HG03469 (cell line): Measurements from ENCODE around the gene SLC29A2.

Experiments used
- ATAC-seq: cut with Tn5 transposase; IDR thresholded peaks from one replicate; pipeline ENCODE4 v1.9.1; 2021; ENCODE audit warnings: mild to moderate bottlenecking, moderate library complexity, moderate number of reproducible peaks; ENCODE audit not compliant: unreplicated experiment

Gene SLC29A2

DNA sequence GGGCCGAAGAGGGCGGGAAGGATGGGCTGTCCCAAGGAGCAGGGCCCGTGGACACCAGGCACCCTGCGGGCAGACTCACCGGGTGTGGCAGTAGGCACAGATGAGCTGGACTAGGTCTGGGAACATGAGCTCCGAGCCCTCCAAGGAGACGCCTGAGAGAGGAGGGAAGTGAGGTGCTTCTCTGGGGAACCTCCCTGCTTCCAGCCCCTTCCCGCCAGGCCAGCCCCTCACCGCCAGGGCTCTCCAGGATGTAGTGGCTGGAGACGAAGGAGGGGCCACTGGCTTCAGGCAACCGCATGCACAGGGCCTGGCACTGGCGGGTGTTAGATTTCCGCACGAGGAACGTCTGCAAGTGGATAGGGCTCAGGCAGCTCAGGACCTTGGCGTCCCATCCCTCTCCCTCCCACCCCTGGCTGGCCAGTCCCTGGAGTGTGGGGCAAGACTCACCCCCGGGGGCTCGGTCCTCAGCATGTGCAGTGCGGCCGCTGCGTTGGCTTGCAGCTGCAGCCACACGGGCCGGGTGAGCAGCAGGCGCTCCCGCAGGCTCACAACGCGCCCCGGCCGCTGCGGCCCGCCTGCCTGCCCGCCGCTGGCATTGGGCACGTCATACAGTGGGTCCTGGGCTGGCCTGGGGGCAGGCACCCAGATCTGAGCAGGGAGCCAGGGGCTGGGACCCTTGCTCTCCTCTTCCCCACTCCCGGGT, 35.9 kb downstream of the SLC29A2 start:
- no peak for ATAC-seq

DNA sequence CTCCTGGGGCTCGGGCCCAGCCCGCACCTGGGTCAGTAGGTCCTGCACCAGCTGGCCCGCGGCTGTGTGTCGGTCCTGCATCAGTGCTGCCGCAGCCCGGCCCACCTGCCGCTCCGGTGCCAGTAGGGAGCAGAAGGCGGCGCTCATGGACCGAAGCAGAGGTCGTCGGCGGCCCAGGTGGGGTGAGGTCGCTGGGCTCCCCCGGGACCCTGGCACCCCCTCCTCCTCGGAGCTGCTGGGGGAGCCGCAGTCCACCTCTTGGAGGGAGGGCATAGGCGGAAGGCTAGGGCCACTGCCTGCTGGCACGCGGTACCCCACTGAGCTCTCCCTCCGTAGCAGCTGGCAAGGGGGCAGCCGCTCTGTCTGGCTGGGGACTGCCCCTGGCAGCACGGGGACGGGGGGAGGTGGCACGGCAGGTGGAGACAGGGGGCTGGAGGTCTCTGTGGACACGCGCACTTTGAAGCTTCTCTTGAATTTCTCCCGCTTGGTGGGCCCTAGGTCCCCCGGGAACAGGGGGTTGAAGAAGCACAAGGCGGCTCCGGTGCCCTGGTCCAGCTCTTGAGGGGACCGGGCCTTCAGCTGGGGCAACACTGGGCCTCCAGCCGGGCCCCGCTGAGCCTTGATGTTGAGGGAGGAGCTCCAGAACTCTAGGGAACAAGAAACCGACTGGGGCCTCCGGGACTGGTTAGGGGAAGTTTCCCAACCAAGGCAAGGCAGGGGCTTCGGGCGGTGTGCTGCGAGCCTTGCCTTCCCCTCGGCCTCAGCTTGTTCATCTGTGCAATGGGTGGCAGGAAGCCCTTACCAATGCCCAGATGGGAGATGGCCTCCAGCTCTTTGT, 36.7 kb downstream of the SLC29A2 start:
- no peak for ATAC-seq

DNA sequence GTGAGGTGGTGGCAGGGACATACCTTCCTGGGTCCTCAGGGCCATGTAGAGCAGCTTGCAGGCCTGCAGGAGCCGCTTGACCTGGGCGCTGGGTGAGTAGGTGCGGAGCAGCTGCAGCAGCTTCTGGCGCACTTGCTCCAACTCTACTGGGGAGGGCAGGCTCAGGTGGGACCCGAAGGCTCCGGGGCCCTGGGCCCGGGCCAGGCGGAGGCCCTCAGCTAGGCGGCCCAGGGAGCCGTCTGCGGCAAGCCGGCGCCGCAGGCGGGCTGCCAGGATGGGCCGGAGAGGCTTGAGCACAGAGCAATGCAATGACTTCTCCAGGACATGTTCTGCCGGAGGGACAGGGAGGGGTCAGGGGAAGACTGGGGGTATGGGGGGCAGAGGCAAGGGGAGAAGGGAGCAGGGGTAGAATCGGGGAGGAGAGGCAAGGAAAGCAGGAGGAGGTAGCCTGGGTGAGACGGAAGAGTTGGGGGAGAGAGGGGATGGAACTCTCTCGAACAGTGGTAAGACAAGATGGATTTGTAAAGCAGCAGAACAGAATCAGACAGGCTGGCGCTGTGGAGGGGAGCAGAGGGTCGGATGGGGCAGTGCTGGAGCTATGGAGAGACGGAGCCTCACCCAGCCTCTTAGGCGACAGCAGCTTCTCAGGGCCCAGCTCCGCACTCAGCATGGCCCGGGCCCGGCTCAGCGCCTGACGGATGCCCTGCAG, 37.5 kb downstream of the SLC29A2 start:
- no peak for ATAC-seq

DNA sequence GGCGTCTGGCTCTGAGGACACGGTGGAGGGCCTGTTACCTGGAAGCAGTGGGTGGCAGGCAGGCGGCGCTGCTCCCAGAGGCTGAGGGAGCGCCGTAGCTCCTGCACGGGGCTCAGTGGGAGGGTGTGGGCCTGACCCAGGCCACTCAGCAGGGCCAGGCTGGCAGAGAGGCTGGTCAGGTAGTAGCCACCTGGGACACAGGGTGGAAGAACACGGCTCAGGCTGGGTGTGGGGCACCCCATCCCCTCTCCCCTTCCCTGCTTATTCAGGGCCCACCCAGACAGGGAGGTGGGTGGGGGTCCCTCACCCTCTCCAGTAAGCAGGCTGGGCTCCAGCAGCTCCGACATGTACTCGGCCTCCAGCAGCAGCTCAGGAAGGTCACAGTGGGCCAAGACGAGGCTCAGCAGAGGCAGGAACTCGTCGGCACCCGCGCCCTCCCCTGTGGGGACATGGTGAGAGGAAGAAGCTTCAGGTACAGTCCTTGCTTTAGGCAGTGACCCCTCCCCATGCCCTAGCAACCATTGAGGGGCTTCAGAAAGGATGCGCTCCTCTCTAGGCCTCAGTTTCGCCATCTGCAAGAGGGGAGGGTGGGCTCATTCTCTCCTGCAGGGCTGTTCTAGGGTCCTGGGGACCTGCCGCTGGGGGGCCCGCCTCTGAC, 38.2 kb downstream of the SLC29A2 start:
- no peak for ATAC-seq

DNA sequence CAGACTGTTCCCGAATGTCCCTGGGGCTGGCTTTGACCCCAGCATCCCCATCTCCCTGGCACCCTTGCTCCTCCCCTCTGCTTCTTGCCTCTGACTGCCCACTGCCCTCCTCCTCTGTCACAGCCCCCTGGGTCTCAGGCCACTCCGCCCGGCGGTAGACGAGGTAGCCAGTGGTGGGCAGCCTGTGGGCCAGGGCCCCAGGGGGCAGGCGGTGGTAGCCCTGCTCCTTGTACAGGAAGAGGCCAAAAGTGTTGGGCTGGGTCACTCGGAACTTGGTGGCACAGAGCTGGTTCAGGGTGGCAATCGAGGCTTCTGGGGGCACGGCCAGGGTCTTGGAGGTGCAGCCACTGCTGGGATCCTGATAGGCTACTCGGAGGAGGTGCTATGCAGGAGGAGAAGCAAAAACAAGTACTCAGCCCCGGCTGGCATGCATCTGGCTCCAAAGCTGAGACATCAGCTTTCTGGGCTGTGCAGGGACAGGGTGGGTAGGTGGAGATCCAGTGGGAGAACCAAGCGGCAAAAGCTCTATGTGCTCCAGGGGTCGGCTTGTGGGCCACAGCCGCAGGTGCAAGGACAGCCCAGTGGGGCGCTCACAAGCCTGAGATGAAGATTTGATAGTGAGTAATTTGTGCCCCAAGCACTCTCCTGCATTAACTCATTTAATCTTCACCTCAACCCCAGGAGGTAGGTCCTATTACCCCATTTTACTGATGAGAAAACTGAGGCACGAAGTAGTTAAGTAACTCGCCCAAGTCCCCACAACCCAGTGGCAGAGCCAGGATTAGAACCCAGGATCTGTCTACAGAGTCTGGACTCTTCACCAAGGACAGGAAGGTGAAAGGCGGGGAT, 39.0 kb downstream of the SLC29A2 start:
- no peak for ATAC-seq

DNA sequence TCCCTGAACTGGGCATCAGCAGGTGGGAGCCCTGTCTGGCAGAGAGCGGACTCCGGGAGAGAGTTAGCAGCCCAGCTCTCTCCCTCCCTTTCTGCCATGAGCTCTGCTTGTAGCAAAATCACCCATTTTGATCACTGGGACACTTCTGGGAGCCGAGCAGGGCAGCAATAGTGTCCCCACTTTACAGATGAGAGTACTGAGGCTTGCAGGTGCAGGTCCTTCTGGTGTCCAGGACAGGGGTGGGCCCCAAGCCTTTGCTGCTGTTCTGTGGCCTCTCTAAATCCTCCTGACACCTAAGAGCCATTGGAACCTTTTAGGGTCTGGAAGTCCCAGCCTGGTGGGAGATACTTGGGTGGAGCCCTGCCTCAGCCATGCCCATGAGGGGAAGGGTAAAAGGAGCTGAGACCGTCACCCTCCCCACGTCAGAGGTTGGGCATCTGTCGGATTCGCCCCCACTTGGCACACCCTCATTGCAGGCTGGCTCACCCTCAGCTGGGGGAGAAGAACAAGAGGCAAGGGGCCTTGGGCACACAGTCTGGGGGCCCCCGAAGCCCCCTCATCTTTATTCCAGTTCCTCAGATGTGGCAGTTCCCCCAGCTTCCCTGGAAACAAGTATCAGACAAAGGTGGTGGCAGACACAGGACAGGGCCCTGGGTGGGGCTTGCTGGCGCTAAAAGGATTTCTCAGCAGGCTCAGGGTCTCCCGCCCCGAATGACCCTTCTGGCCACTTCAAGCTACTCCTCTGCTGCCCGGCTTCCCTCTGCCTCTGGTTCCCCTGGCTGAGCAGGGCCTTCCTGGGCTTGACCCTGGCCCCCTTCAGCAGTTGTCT, 39.8 kb downstream of the SLC29A2 start:
- no peak for ATAC-seq

DNA sequence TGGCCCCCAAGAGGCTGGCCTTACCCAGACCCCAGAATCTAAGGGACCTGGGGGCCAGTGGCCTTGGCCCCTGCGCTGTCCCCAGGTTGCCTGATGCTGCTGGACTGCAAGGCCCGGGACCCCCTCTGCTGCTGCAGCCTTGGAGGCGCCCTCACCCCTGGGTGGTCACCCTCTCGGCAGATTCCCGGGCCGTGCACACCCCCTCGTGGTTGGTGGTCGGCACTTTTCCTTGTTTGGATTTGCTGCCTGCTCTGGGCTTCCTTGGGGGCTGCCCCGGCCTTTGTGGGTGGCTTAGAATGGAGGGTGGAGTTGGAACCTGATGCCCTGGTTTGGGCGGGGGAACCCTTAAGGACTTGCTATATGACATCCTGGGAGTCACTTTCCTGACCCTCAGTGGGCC, 40.6 kb downstream of the SLC29A2 start:
- no peak for ATAC-seq

DNA sequence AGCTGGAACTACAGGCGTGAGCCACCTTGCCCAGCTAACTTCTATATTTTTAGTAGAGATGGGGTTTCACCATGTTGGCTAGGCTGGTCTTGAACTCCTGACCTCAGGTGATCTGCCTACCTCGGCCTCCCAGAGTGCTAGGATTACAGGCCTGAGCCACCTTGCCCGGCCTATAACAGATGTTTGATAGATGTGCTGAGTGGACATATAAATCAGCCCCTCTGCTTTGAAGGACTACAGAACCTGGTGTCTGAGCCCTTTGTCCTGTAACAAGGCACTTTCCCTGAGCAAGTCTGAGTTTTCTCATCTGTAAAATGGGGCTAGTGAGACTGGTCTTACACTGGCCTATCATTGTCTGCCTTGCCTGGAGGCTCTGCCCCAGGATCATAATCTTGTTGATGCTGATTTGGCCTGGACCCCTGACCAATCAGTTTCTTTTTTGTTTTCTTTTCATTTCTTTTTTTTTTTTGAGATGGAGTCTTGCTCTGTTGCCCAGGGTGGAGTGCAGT, 42.3 kb downstream of the SLC29A2 start:
- ATAC-seq = no peak

DNA sequence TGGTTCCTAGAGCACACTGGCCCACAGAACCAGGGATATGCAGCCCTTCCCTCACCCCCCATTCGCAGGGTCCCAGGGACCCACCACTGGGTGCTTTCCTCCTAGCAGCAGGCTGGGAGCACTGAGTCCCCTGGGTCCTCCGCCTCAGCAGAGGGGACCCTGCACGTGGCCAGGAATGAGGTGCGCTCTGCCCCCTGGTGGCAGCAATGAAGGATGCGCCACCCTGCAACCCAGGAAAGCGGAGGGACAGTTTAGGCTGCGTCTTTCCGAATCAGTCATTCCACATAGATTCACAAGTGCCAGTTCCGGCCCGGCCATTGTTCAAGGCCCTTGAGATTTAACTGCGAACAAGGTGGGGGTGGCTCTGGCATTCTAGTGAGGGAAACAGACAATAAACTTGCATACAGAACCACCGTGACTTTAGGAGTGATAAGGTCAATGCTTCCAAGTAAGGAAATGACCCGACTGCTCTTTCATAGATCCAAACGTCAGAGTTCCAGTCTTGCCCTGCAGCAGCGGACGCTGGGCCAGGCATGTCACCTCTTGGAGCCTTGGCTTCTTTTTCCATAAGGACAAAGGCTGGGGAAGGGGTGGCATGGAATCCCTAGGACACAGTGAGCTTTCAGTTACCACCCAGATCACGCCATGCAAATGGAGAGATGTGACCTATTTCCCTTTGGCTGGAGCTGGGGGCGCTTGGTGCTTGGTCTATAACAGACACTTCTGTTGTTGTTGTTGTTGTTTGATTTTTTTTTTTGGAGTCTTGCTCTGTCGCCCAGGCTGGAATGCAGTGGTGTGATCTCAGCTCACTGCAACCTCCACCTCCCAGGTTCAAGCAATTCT, 43.0 kb downstream of the SLC29A2 start:
- no peak for ATAC-seq

DNA sequence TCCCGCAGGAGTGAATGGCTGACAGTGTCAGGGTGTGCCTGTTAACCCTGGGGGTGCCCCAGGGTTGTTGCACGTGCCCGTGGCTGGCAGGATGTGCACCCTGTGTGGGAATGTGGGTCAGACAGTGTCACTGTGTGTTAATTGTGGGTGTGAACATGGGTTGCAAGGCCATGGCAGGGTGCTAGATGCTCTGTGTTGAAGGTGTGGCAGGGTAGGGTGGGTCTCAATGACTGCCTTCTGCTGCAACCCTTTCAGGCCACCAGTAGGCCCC, 43.6 kb downstream of the SLC29A2 start:
- no peak for ATAC-seq

DNA sequence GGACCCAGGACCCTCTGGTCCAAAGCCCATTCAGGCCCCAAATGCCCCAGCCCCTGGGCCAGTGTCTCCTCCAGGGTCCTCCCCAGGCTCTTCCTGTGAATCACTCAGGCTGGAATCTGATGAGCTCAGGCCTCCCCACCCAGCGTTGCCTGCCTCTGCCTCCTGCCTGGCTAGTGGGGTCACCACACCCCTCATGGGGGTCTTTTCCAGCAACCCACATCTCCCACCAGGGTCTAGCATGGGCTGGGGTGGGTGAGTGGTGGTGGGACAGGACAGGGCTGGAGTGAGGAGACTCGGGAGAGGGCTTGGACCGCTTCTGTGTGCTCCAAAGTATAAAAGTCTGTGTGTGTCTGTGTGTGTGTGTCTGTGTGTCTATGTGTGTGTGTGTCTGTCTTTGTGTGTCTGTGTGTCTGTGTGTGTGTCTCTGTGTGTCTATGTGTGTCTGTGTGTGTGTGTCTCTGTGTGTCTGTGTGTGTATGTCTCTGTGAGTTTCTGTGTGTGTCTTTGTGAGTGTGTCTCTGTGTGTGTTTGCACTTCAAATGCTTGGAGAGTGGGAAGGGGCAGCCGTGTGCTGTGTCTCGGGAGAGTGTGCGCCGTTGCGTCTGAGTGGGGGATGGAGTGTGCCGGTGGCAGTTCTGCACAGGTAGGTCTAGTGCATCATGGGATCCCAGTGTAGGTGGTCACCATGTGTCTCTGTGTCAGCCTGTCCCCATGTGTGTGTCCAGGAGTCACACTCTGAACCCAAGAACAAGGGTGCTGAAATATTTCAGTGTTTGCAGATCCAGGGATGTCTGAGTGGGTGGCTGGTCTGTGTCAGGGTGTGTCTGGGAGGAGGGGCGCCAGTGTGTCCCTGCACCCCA, 44.2 kb downstream of the SLC29A2 start:
- no peak for ATAC-seq

DNA sequence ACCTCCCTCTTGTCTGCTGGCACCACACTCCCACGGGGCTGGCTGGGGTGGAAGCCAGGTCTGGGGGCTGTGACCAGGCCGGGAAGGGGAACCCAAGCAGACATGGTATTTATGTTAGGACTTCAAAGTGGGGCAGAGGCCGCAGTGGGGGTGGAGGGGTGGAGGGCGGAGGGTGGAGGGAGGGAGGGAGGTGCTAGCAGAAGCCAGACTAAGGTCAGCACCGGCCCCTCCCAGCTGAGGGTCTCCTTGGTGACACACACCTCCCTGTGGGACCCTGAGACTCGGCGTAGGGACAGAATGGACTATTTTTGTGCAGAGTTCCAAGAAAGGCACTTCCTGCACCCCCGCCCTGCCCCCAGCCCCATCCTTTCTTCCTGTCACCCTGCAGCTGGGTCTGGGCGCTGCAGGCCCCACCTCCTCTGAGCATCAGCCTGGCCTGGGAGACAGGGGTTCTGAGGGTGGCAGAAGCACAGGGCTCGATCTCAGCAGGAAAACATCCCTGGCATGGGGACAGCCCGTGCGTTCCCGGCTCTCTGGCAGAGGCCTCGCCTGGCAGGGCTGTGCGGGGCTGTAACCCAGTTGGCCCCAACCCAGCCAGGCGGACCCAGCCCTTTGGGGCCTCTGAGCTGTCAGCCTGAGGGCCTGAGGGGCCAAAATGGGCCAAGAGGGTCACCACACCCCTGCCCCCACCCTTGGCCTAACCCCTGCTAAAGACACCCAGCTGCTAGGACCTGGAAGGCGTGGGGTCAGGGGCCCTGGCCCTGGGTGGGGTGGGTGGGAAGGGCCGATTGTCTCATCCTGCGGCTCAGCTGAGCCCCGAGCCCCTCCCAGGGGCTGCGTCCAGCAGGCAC, 45.1 kb downstream of the SLC29A2 start:
- no peak for ATAC-seq

DNA sequence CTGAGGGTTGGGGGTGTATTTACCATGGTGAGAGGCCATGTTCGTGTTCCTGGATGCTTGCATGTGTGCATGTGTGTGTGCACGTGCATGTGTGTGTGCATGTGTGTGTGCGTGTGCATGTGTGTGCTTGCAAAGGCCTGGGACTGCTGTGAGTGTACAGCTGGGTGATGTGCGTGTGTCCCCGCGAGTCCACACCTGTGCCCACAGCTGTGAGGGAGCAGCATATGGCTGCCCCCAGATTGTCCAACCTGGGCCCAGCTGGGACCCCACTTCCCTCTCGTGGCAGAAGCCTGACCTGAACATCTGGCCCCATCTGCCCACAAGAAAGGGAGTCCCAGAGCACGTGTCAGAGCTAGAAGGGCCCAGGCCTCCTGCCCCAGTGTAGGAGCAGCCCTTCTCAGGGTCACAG, 46.3 kb downstream of the SLC29A2 start:
- ATAC-seq = no peak

DNA sequence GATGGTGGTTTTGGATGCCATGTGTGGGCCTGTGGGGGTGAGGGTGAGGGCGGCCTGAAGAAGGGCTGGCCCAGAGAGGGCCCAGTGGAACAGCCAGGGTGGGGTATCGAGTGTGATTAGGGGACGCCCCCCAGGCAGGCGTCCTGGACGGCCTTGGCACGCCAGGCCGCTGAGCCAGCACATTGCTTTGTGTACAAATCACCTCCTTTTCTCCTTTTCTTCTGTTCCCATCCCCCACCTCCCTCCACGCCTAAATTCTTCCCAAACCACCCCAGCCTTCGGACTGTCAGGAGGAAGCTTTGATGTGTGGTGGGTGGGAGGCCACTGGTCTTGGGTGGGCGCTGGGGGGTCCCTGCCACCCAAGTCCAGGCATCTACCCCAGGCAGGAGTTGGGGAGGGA, 46.9 kb downstream of the SLC29A2 start:
- no peak for ATAC-seq

DNA sequence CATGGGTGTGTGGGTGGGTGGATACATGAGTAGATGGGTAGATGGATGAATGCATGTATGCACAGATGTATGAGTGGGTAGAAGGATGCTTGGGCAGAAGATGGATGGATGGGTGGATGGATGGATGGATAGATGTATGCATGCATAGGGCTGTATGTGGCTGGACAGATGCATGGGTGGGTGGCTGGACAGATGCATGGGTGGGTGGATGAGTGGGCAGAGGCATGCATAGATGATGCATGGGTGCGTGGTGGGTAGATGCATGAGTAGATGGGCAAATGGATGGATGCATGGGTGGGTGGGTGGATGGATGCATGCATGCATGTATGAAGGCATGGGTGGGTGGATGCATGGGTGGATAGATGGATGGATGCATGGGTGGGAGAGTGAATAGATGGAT, 47.9 kb downstream of the SLC29A2 start:
- no peak for ATAC-seq

DNA sequence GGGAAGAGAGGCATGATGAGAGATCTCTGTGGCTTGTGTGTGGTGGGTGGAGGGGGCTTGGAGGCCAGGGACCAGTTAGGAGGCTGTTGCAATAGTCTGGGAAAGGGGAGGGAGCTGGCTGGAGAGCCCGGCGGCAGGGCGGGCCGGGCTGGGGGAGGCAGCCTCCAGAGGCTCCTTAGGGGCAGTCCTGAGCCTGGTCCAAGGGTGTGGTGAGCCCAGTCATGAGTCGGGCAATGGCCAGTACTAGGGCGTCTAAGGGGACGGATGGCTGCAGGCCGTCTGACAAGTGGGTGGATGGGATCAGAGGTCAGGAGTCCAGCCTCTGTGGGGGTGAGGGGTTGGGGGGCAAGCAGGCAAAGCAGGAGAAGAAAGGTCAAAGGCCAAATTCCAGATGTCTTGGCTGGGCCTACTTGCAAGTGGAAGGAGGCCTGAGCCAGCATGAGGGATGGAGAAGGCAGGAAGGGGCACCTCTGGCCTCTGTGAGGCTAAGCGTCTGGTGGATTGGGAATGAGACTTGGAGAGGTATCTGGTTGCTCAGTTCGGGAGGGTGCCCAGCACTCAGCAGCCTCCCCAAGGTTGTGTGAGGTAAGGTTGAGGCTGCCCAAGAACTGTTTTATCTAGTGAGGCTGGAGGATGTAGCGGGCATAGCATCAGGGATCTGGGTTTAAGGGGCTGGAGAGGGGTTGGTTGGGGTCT, 48.7 kb downstream of the SLC29A2 start:
- ATAC-seq = no peak
